H1 (cell line): Measurements from ENCODE around the gene ME3. TPM values are rescaled to one million over a fixed set of nuclear protein-coding genes. Genes with fewer than 3 reads are reported as not detected.

Experiments used
- POU5F1 ChIP-seq: IDR thresholded peaks from 2 replicates; pipeline ENCODE4 v1.6.1; 2011; ENCODE audit warnings: low read depth, mild to moderate bottlenecking, low read length, moderate library complexity
- polyA plus RNA-seq, 7 experiments: library from polyadenylated mRNA; depleted of rRNA in 3 of 7; stranded (reverse) in 5 of 7; unstranded in 2 of 7; fragments of >200 nt in 5 of 7; fragments of 200-250 nt in 2 of 7; gene quantifications; 1 replicate in 5 of 7; 2 replicates in 1 of 7; 4 replicates in 1 of 7; pipeline versions ENCODE4 v1.2.1 to v1.2.3, GENCODE V29; 2011 to 2013; ENCODE audit warnings: missing spikeins in 2 of 7, mixed read lengths in 2 of 7
- total RNA-seq: library from RNA; stranded (reverse); fragmentation: NEBNext Ultra II Directional; extraction: Animal tissue kit (Norgen Biotek cat#: 25700); gene quantifications from 2 replicates; pipeline ENCODE4 v1.2.1, GENCODE V29; 2021

The ME3 gene
- total and polyA plus RNA-seq, 2 of the 8 experiments (the other 6 are each of a cell fraction or from before 2014, with no cell fraction given): 1.5 to 2.8 TPM

- no peak for TF ChIP-seq POU5F1
Measured at GRCh38 chr11:86513138-86513537, 159.3 kb downstream of the ME3 start (continued).
